Sigmoid colon (tissue), 4 donors: Measurements from ENCODE around the gene MYL4.
"Not testable (repeated sequence)": the region's sequence is repeated elsewhere in the genome, so short reads cannot be mapped to it uniquely, and the experiment has no call there.

Experiments used
- EP300 ChIP-seq, 4 donors: sonication (generic); formaldehyde crosslinking; IDR thresholded peaks; one replicate each; pipeline ENCODE4 v1.6.1; 2017; ENCODE audit warnings: antibody characterized with exemption in 4 of 4
- POLR2A ChIP-seq, 2 donors: fragments of 450-650 bp; IDR thresholded peaks; one replicate each; pipeline ENCODE4 v1.6.1; 2016; ENCODE audit warnings: antibody characterized with exemption in 2 of 2, mild to moderate bottlenecking in 2 of 2, moderate library complexity in 2 of 2
- POLR2AphosphoS5 ChIP-seq, 4 donors: sonication (generic); formaldehyde crosslinking; IDR thresholded peaks; one replicate each; pipeline ENCODE4 v1.6.1; 2017; ENCODE audit warnings: antibody characterized with exemption in 4 of 4
- TF ChIP-seq, protein P1 (sequence below), 4 experiments: fragments of 450-650 bp in 3 of 4; fragments of 200-600 bp in 1 of 4; IDR thresholded peaks; one replicate each; pipeline ENCODE4 v1.5.1; 2016 to 2019; ENCODE audit warnings: antibody characterized with exemption in 4 of 4, mild to moderate bottlenecking in 3 of 4, moderate library complexity in 2 of 4

DNA sequence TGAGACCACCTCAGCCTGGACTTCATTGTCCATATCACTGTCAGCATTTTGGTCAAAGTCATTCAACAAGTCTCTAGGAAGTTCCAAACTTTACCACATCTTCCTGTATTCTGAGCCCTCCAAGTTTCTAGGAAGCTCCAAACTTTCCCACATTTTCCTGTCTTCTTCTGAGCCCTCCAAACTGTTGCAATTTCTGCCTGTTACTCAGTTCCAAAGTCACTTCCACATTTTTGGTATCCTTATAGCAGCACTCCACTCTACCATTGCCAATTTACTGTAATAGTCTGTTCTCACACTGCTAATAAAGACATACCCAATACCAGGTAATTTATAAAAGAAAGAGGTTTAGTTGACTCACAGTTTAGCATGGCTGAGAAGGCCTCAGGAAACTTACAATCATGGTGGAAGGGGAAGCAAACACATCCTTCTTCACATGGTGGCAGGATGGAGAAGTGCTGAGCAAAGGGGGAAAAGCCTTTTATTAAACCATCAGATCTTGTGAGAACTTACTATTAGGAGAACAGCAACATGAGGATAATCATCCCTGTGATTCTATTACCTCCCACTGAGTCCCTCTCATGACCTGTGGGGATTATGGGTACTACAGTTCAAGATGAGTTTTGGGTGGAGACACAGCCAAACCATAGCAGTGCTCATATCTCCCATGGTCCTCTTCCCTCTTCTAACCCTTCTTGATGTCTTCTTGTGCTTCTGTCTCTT is 60.6 kb downstream of the MYL4 start:
- TF ChIP-seq, protein P1, sequence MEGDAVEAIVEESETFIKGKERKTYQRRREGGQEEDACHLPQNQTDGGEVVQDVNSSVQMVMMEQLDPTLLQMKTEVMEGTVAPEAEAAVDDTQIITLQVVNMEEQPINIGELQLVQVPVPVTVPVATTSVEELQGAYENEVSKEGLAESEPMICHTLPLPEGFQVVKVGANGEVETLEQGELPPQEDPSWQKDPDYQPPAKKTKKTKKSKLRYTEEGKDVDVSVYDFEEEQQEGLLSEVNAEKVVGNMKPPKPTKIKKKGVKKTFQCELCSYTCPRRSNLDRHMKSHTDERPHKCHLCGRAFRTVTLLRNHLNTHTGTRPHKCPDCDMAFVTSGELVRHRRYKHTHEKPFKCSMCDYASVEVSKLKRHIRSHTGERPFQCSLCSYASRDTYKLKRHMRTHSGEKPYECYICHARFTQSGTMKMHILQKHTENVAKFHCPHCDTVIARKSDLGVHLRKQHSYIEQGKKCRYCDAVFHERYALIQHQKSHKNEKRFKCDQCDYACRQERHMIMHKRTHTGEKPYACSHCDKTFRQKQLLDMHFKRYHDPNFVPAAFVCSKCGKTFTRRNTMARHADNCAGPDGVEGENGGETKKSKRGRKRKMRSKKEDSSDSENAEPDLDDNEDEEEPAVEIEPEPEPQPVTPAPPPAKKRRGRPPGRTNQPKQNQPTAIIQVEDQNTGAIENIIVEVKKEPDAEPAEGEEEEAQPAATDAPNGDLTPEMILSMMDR (IDR thresholded peaks at IDR 0.05) = not testable (repeated sequence)
- TF ChIP-seq POLR2AphosphoS5, EP300, POLR2A (IDR thresholded peaks at IDR 0.05): not testable (repeated sequence)
